HS-27A (cell line): ENCODE measurements around the gene TSPEAR.

Experiments used
- DNase-seq: peaks from one replicate; pipeline ENCODE4 v3.0.0-alpha.2; 2012; ENCODE audit warnings: low read depth, missing footprints

The TSPEAR gene

DNA sequence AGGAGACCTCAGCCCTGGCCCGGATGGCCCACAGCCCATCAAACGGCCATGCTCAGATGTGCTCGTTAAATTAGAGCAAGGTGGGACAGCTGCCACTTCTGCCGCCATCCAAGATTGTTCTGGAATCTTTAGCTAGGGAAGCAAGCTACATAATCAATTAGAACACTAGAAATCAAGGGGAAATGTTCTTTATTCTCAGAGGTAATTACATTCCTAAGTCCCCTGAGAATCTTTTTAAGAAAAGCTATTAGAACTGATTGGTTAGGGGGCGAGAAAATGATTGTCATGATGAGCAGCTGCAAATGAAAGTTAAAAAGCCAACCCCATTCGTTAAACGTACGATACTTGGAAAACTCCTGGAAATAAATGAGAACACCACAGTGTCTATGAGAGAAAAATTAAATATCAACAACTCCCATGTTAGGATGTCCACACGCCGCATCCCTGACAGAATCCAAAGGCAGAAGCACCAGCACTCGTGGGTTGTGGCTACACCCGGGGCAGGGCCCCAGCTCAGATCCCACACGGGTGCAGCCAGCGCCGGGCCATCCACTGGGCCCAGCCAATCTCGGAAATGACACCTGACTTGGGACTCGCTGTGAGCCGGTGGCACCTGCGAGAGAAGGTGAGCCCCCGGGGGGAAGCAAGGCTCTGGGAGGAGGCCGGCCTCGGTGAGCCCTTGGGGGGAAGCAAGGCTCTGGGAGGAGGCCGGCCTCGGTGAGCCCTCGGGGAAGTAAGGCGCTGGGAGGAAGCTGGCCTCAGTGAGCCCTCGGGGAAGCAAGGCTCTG lies 209.0 kb downstream of the TSPEAR start:
- DNase-seq, result no peak

DNA sequence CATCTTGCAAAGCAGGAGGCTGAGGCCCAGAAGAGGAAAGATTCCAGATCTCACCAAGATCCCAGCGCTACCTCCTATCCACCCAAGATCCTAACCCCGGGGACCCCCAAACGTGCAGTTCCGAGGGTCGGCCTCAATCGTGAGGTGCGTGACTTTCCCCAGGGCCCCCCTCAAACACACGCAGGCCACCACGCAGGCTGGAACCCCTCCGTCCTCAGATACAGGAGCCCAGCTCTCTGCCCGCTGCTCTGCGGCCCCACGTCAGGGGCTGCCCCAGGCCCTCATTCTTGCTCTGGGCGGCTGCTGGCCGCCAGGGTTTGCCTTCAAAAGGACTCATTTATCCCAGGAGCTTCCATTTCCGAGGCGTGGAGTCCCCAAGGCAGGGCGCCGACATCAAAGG lies 211.3 kb downstream of the TSPEAR start:
- no peak for DNase-seq

GRCh38 chr21:44499631-44500030 lies 211.7 kb downstream of the TSPEAR start:
- DNase-seq, result no peak

DNA sequence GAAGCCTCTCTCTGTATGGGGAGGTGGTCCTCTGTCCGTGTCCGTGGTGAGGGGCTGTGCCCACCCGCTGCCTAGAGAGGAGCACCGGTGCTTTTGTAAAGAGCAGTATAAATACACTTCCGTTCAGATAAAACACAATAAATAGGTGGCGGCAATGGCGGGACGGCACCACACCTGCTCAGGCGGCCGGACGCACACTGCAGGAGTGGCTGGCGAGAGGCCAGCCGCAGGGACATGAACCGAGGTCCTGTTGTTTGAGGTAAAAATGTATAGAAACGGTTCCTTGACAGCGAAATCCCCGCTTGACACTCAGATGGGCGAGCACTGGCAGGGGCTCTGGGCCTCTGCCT lies 212.2 kb downstream of the TSPEAR start:
- DNase-seq, result no peak

DNA sequence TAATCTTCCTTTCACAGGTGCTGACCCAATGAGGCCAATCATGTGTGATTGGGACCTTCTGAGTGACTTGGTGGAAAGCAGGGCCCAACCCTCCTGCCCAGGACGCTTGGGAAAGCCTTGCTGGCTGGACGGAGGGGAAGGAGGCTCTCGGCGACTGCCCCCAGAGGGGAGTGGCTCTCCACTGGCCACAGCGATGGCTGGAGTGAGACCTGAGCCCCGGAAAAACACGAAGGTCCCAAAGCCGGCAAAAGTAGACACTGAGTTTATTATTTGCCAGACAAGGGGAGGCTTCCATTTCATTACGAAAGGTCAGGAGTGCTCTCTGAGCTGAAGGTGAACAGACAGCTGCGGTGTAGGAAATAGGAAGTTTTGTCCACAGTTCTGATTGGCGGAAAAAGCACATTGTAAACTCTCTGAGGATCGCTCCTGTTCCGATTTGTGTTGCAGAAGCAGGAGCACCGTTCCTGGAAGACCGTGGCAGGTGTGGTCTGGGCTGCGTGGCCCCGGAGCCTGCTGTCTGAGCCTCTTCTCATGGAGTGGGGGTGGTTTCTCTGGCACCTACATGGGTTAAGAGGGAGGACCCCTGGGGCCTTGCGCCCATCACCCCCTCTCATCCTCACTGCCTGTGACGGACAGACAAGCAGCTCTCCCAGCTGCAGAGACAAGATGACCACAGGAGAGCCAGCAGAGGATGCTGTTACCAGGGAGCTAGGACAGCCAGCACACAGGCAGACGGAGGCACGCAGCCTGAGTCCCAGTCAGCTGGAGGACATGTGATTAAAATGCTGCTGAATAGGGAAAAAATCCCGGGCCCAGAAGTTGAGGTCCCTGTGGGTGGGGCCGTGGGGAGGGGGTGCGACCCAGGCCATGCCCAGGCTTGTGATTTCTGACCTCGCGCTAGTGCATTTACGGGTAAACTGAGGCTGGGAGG lies 212.8 kb downstream of the TSPEAR start:
- no peak for DNase-seq

GRCh38 chr21:44497703-44498126 lies 213.7 kb downstream of the TSPEAR start:
- no peak for DNase-seq

GRCh38 chr21:44496564-44497550 lies 214.5 kb downstream of the TSPEAR start:
- no peak for DNase-seq

DNA sequence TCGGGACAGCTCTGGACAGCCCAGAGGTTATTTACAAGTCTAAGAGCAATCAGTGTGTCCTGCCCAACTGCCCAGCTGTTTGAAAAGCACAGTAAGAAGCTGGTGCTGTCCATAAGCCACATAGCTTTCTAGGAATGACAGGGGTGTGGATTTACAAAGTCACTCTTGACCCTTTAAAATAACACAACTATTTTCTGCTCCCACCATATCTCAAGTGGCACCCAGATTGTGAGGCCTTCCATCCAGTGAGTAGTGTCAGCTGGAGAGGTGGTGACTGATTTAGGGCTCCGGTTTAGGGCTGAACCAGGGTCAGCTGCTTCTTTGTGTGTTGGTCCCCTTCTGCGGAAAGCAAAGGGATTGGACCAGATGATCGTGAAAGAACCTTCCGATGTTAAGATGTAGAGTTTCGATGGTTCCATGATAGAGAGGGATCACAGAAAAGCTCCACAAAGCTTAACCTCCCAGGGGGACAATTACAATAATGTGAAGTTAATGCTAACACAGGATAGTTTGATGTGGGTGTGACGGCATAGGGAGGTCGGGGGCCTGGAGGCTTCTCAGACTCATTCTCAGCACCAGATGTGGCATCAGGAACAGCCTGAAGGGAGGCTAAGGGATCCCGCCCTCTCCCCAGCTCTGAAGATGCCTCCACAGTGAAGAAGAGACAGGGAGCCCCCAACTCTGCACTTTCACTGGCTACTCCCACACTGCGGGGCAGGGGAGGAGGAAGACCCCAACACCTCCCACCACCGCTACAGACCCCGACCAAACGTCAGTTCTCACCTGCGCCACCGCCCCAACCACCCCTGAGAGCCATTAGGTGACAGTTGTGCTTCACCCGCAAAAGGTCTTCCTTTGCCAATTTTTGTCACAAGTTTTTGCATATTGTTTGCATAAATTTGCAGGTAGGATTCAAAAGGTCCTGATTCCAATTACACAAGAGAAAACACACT lies 215.5 kb downstream of the TSPEAR start:
- no peak for DNase-seq

GRCh38 chr21:44494956-44495355 lies 216.4 kb downstream of the TSPEAR start:
- DNase-seq, result no peak

DNA sequence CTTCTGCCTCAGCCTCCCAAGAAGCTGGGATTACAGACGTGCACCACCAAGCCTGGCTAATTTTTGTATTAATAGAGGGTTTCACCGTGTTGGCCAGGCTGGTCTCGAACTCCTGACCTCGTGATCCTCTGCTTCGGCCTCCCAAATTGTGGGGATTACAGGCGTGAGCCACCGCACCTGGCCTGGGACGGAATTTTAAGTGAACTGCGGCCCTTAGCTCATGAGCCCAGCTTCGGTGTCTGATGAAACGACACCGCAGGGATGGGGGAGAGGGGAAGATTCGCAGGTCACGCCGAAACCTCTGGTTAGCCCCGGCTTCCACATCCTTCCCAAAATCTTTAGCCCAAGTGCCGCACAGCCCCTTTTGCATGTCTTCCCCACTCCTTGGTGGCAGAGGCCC lies 217.0 kb downstream of the TSPEAR start:
- no peak for DNase-seq

- no peak for DNase-seq
These were observed 218.6 kb downstream of the TSPEAR start for GRCh38 chr21:44492567-44493385.

- no peak for DNase-seq
These were observed 220.6 kb downstream of the TSPEAR start for GRCh38 chr21:44490816-44491215.

DNA sequence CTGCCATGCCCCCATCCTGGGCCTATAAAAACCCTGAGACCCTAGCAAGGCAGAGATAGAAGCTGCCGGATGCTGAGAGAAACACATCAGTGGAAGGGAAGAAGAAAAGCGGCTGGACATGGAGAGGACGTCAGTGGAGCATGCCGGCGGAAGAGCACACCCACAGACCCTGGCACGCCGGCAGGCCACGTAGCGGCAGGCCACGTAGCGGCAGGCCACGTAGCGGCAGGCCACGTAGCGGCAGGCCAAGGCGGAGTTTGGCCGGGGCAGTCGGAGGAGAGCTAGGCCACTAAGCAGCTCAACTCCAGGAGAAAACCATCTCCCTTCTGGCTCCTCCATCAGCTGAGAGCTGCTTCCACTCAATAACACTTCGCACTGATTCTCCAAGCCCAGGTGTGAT lies 221.0 kb downstream of the TSPEAR start:
- no peak for DNase-seq

DNA sequence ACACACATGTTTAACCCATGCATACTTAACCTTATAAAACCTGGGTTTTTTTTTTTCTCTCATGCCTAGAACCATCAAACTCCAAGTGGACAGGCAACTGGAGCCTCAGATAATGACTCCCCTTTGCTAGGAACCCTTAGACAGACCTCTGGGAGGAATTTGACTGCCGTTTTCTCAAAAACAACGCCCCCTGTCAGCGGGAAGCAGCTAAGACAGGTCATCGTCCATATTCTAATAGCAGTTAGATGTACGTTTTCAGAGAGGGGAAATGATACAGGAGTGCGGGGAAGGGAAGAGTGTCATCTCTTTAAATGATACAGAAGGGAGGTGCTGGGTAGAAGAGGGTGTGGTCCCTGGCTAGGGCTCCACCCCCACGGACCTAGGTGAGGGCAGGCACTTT lies 221.4 kb downstream of the TSPEAR start:
- DNase-seq, result no peak

- no peak for DNase-seq
These were observed 223.5 kb downstream of the TSPEAR start for GRCh38 chr21:44487831-44488230.

DNA sequence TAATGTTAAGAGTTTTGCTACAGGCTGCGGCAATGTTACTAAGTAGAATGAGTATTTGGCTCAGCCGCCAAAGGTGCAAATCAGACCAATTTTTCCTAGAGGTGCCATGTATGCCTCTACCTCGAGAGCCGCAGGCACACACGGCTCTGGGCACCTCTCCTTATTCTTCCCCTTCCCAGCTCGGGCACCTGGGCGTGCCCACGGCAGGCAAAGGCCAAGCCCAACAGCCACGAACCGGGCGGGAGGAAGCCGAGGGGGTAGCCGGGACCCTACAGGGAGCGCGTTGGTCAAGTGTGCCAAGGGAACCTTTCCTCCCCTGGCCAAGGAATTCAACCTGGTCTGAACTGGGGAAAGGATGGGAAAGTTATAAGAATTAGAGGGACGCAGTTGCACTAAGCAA lies 225.1 kb downstream of the TSPEAR start:
- DNase-seq, result no peak

DNA sequence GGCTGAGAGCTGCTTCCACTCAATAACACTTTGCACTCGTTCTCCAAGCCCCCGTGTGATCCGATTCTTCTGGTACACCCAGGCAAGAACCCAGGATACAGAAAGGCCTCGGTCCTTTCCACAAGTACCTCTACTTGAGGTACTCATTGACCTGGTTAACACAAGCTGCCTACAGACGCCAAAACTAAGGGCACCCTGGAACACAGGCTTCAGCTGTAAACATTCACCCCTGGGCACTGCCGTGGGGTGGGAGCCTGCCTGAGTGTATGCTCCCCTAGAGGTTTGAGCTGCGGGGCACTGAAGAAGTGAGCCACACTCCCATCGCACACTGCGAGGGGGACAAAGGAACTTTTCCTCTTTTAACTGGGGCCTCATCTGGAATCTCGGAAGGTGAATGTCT lies 225.6 kb downstream of the TSPEAR start:
- DNase-seq, result no peak

DNA sequence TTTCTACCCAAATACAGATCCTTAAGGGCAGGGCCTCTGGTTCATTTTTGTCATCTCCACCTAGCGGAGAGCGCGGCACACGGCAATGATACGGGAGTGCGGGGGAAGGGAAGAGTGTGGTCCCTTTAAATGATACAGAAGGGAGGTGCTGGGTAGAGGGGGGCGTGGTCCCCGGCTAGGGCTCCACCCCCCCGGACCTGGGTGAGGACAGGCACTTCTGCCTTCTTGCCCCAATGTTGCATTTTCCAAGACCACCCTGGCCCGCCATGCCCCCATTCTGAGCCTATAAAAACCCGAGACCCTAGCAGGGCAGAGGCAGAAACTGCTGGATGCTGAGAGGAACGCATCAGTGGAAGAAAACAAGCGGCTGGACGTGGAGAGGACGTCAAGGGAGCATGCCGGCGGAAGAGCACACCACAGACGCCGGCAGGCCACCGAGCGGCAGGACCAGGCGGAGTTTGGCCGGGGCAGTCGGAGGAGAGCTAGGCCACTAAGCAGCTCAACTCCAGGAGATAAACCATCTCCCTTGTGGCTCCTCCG lies 226.0 kb downstream of the TSPEAR start:
- no peak for DNase-seq

GRCh38 chr21:44484498-44485253 lies 226.7 kb downstream of the TSPEAR start:
- no peak for DNase-seq
